ENCODE results near the gene FOXL2NB.

DNA sequence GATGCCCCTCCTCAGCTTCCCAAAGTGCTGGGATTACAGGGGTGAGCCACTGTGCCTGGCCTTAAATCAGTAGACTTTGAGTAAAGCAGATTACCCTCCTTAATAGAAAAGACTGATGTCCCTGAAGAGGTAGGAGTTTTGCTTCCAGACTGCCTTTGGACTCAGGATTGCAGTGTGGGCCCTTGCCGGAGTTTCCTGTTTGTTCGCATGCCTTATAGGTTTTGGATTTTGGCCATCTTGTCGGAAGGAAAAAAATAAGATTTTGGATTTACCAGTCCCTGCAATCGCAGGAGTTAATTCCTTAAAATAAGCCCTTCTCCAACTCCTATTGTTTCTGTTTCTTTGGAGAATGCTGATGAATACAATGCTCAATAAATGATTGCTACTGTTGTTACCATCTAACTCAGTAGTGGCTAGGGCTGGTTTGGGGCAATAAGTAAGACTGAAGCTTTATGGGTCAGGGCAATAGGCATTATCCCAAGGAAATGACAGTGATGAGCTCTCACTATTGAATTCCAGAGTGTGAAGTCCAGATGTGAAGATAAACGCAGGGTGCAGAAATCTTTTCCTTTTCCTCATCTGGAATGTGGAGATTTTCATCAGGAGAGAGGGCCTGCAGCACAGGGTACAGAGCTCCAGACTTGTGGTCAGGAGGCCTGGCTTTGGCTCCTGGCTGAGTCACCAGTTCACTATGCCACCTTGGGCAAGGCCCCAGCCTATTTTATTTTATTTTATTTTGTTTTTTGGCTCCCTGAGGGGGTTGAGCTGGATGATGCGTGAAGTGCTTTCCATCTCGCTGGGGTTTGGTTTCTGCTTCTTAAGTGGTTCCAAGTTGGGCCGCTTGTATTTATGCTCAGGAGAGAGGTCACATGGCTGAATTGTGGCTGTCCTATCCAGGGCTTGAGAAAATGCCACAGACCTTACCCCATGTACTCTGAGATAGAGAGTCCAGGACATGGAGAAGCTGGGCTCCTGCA lies 25.4 kb upstream of the FOXL2NB start:
- TF ChIP-seq CTCF (IDR thresholded peaks at IDR 0.05) (no peak), POLR2AphosphoS5 (IDR thresholded peaks at IDR 0.05) (no peak), POLR2A (IDR thresholded peaks at IDR 0.05) (no peak)

All from transverse colon (tissue), 4 donors.